HPDE6-E6E7 (cell line): ENCODE data around the gene CKS2.
A peak's percentile ranks its signal among the peaks of the same experiment; 100 is the strongest.
"Not testable (repeated sequence)": the region's sequence is repeated elsewhere in the genome, so short reads cannot be mapped to it uniquely, and the experiment has no call there.

Experiments
- DNase-seq: peaks from one replicate; pipeline ENCODE4 v3.0.0; 2011; ENCODE audit warnings: missing footprints; ENCODE audit errors: extremely low spot score

CKS2 gene

DNA sequence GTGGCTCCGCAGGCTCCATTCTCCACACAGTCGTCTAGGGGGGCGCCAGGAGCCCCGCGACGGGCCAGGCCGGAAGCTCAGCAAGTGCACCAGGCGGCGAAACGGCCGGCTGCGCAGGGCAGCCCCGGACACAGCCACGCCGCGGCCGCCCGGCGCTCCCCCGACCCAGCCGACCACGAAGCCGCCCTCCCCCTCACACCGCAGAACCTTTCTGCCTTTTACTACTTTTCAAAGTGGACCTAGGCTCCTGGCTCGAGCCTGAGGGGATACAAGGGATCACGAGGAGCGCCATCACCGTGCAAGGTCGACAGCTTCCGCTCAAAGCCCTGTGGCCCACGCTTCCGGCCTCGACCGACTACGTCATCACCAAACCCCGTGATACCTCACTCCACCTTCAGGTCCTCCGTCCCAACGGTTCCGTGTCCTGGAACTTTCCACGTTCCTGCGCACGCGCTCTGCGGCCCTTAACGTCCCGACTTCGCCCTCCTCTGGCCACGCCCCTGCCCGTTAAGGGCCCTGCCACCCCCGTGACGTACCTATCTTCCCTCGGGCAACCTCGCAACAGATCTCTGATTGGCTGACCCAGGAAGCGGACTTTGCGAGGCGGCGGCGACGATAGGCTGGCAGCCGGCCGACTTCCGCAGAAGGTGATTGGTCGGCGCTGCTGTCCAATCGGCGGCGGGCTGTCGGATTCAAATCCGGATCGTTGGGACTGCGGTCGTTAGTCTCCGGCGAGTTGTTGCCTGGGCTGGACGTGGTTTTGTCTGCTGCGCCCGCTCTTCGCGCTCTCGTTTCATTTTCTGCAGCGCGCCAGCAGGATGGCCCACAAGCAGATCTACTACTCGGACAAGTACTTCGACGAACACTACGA lies at the start of gene CKS2:
CKS2 (plus strand) TSS at position 721 of the 871 bp plus-strand sequence; CDS start at position 819, 98 bp downstream.
- DNase-seq, result peak; percentile 97

DNA sequence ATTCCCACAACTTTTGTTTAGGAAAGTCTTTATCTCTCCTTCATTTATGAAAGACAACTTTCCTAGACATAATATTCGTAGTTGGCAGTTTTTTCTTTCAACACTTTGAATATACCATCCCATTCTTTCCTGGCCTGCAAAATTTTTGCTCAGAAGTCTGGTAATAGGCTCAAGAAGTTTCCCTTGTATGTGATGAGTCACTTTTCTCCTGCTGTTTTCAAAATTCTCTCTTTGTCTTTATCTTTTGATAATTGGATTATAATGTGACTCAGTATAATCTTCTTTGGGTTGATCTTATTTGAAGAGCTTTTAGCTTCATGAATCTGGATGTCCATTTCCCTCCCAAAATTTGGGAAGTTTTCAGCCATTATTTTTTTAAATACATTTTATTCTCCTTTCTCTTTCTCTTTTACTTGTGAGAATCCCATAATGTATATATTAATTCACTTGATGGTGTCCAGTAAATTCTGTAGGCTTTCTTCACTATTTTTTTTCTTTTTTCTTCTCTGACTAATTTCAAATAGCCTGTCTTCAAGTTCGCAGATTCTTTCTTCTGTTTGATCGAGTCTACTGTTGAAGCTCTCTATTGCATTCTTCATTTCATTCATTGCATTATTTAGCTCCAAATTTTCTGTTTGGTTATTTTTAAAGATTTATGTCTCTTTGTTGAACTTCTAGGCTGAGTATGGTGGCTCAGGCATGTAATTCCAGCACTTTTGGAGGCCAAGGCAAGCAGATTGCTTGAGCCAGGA lies 37.3 kb upstream of the CKS2 start:
- DNase-seq, result no peak

DNA sequence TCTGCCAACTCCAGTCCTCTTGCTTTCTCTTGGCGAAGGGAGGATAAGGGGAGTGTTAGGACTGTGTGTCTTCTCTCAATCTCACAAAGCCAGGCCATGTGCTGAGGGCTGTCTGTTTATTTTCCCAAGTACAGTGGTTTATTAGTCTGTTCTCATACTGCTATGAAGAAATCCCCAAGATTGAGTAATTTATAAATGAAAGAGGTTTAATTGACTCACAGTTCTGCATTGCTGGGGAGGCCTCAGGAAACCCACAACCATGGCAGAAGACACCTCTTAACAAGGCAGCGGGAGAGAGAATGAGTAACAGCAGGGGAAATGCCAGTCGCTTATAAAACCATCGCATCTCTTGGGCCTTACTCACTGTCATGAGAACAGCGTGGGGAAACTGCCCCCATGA lies 36.2 kb upstream of the CKS2 start:
- DNase-seq, result no peak

DNA sequence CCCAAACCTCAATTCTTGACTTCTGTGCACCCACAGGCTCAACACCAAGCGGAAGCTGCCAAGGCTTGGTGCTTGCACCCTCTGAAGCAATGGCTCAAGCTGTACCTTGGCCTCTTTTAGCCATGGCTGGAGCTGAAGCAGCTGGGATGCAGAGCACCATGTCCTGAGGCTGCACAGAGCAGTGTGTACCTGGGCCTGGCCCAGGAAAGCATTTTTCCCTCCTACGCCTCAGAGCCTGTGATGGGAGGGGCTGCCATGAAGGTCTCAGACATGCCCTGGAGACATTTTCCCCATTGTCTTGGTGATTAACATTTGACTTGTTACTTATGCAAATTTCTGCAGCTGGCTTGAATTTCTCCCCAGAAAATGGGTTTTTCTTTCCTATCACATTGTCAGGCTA lies 35.0 kb upstream of the CKS2 start:
- not testable (repeated sequence) for DNase-seq

DNA sequence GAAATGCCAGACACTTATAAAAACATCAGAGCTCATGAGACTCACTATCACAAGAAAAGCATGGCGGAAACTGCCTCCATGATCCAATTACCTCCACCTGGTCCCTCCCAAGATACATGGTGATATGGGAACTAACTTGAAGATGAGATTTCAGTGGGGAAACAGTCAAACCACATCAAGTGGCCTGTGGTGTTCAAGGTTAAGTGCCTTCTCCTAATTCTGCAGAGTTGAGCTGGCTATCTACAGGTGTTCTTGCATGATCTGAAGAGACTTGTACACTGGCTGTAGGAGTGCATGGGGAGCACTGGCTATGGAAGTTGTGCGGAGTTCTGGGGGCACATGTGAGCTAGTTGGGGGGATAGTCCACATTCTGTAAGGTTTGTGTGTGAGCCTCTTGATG lies 34.0 kb upstream of the CKS2 start:
- DNase-seq, result no peak

DNA sequence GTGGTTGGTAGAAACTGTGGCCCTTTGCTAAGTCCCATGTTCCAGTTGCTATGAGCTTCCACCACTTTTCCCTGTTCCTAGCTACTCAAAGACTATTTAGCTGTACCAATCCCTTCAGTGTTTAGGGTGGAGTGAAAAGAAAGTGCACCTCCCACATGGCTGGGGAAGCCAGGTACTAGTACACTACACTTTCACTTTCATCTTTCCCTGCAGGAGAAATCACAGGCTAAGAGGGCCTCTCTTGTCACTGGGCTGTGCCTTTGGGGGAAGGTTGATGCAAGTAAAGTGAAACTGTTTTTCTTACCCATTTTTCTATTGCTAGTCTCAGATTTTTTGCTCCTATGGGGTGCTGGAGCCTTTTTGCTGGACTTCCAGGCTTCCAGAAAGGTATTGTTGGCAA lies 33.5 kb upstream of the CKS2 start:
- peak; percentile 19 for DNase-seq

DNA sequence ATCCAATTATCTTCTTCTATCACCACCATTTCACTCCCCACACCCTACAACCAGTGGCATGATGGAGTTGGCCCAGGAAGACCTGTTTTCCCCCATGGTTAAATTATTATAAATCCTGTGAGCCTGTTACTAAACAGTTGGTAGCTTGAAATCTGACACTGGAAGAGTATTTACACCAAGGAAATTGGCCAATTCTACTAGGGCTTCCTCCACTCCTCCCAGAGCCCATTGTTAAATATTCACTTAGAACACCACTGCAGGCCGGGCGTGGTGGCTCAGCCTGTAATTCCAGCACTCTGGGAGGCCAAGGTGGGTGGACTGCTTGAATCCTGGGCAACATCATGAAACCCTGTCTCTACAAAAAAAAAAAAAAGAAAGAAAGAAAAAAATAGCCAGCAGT lies 32.4 kb upstream of the CKS2 start:
- DNase-seq, result no peak

DNA sequence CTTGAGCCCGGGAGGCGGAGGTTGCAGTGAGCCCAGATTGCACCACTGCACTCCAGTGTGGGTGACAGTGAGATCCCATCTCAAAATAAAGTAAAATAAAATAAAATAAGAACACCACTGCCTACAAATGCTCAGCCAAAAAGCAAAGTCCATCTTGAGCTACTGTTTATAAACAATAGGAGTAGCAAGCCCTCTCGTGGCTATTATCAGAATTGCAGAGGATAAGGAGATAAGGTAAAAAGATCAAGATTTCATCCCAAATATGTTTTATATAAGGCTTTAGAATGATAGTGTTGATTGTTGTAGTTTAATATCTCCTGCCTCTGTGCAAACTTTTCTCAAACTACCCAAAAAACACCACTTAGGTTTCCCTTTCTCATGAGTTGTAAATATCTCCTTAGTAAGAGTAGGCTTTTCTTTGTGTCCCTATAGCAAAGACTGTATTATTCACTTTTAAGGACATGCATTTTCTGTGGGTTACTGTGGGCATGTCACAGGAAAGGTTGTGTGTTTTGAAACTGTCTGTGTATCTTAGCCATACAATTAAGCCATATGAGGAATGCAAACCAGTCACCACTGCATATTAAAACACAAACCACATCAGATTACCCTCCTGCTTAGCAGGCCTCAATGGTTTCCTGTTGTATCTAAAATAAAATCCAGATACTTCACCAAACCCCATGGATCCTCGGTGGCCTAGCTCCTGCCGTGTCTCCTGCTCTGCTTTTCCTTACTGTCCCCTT lies 31.8 kb upstream of the CKS2 start:
- peak; percentile 16 for DNase-seq

DNA sequence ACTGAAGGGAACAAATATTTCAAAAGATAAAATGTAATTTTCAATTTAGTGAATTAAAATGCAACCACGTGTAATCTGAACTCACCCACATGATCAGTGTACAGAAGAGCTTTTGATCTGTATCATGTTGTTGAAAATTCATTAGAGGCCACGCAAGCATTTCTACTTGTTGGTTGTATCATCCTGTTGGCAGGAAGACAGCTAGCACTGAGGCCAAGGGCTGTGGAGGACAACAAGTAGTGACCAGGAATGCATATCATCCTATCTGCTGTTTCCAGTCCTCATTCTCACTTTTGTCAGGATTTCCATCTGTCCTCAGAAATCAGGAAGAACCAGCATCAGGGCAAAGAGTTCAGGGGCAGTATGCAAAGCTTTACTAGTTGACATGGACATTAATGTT lies 29.9 kb upstream of the CKS2 start:
- DNase-seq, result no peak

DNA sequence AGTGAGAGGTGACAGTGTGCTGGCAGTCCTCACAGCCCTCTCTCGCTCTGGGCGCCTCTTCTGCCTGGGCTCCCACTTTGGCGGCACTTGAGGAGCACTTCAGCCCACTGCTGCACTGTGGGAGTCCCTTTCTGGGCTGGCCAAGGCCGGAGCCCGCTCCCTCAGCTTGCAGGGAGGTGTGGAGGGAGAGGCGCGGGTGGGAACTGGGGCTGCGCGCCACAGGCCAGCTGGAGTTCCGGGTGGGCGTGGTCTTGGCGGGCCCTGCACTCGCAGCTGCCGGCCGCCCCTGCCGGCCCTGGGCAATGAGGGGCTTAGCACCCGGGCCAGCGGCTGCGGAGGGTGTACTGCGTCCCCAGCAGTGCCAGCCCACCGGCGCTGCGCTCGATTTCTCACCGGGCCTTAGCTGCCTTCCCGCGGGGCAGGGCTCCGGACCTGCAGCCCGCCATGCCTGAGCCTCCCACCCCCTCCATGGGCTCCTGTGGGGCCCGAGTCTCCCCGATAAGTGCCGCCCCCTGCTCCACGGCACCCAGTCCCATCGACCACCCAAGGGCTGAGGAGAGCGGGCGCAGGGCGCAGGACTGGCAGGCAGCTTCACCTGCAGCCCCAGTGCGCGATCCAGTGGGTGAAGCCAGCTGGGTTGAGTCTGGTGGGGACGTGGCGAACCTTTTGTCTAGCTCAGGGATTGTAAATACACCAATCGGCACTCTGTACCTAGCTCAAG lies 28.6 kb upstream of the CKS2 start:
- DNase-seq, result not testable (repeated sequence)

DNA sequence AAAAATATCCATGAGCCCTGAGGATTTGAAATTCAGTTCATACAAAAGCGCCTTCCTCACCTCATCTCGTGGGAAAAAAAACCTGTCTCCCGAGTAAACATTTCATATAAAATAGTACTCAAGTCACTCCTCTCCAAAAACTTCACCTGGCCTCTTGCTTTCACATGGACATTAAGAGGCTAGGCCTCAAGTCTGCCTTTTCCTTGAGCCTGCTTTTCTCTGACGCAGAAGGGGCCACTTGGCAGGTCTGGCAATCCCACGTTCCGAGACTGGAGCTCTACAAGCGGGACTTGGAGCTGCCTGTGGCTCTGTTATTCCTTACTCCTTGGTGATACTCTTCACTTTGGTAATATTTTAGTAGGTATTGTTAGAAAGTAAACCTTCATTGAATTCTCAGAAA lies 26.9 kb upstream of the CKS2 start:
- no peak for DNase-seq

DNA sequence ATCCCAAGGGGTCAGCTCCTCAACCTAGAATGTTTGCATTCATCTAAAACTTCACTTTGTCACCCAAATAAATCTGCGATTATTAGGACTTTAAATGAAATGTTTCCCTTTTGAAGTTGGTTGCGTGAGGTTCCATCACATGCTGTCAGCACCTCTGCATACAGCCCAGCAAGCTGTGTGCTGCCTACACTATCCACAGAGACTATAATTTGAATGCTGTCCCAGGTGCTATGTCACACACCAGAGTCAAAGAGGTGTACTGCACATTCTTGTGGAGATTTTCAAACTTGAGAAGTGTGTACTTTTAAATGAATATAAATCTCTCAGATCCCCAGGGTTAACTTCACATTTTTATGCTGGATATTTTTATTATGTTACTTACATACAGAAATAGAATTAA lies 19.3 kb upstream of the CKS2 start:
- DNase-seq, result no peak

DNA sequence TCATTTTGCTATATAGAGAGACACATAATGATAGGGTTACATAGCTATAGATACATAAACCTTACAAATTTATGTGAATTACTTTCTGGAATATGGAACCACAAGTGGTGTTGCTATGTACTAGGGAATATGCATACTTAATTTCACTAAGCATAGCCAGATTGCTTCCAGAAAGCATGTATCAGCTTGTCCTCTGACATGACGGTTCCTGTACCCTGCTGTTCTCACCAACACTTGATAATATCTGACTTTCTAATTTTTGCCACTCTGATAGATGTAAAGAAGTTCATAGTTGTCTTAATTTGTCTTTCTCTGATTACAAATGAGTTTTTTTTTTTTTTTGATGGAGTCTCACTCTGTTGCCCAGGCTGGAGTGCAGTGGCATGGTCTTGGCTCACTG lies 18.0 kb upstream of the CKS2 start:
- DNase-seq, result no peak

DNA sequence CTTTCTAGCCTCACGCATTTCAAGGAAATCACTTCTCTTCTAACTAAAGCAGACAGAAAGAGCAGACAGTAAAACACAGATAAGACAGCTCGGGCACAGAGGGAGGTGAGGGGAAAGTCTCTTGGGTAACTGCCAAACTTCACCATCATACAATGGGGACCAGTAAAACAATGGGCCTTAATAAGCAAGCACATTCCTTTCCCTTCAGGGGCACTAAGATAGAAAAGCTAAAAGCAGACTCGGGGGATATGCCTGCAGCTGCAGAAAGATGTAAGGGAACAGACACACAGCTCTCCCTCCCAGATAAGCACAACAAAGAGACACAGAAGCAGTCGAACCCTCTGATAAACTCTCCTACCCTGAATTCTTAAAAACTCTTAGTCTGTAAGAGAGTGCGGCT lies 15.6 kb upstream of the CKS2 start:
- DNase-seq, result no peak

DNA sequence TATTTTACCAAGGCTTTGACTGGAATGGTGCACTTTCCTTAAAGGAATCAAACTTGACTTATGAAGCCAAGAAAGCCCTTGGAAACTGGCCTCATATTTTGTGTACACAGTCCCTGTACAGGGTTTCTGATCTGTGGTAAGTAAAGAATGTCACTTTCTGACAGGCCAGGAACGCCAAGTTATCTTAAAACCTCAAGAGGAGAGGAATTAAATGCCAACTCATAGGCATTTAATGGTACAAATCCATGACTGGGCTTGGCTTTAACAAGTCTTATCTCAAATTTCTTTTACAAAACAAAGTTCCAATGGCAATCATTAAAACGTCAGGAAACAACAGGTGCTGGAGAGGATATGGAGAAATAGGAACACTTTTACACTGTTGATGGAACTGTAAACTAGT lies 9.0 kb upstream of the CKS2 start:
- DNase-seq, result not testable (repeated sequence)

DNA sequence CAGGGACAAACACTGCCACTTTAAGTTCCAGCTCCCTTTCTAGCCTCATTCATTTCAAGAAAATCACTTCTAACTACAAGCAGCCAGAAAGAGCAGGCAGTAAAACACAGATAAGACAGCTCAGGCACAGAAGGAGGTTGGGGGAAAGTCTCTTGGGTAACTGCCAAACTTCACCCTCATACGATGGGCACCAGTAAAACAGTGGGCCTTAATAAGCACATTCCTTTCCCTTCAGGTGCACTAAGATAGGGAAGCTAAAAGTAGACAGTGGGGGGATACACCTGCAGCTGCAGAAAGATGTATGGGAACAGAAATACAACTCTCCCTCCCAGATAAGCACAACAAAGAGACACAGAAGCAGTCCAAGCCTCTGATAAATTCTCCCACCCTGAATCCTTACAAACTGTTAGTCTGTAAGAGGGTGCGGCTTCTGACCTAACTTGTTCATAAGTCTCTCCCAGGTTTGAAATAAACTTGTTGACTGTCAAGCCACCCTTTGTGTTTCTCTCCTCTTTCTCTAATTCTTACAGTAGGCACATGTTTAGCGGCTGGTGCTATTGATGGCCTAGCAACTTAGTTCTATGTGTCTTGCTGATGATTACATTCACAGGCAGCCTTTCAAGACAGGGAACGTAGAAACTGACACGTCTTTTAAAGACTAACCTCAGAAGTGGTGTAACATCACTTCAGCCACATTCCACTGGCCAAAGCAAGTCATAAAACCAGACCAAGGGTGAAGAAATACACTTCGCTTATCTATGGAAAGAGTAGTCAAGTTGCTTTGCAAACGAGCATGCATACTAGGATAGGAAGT lies 6.8 kb upstream of the CKS2 start:
- DNase-seq, result no peak

DNA sequence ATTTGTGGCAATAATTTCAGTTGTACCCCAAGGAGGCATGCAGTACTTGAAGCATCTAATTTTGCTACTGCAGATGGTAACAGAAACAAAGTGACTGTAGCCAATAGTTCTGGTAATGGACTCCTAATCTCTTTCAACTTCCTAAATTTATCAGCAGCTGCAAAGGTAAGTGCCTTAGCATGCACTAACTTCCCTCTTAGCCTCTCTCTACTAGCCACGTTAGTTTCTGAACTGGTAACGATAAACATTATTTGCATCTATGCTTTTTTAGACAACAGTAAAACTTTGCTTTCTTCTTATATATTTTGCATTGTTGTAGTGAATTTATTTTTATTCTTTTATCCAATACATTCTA lies 6.2 kb upstream of the CKS2 start:
- no peak for DNase-seq

DNA sequence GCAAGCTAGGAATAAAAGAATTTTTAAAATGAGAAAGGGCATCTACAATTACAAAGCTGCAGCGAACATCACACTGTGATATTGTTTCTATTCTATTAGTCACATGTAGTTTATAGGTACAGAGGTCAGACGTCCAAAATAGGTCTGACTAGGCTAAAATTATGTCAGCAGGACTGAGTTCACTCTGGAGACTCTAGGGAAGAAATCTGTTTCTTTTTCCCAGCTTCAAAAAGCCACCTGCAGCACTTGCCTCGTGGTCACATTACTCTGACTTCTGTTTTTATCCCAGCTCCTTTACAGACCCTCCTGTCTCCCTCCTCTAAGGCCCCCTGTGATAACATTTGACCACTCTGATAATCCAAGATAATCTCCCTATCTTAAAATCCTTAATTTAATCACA lies 5.1 kb upstream of the CKS2 start:
- DNase-seq, result no peak

DNA sequence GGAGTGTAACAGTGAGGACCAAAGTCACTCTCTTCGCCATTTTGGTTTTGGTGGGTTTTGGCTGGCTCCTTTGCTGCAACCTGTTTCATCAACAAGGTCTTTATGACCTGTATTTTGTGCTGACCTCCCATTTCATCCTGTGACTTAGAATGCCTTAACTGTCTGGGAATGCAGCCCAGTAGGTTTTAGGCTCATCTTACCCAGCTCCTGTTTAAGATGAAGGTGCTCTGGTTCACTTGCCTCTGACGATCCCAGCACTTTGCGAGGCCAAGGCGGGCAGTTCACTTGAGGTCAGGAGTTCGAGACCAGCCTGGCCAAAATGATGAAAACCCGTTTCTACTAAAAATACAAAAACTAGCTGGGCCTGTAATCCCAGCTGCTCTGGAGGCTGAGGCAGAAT lies 1.8 kb upstream of the CKS2 start:
- no peak for DNase-seq

DNA sequence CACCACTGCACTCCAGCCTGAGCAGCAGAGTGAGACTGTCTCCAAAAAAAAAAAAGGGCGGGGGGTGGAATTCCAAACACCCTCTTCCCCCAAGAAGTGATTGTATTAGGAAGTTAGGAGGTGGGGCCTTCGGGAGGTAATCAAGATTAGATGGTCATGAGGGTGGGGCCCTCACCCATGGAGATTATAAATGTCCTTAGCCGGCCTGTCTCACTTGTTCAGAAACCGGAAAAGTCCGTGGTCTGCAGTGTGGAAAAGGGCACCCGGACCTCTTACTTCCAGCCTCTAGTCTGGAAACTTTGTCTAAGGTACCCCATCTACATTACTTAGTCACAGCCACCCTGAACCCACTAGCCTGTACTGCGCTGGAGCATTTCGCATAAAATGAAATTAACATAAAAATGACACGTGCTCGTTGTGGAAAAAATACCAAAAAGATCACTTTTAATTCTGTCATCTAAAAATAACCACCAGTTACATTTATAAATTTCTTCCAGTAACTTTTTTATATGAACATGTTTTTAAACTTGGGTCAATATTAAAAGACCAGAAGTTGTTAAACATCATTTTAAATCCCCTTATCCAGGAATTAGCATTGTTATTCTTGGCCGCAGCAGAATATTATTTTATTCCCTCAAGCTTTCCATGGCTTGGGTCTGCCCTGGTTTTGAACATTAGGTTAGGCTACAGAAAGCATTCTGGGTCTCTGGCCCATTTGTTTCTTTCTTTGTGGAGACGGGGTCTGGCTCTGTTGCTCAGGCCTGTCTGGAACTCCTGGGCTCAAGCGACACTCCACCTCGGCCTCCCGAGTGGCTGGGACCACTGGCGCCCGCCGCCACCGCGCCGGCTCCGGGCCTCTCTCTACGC lies 1.2 kb upstream of the CKS2 start:
- DNase-seq, result no peak
